GM12878 (cell line): ENCODE measurements around the gene PNPLA8. TPM values are rescaled to one million over a fixed set of nuclear protein-coding genes. Genes with fewer than 3 reads are reported as not detected.
A peak's percentile ranks its signal among the peaks of the same experiment; 100 is the strongest.

Source experiments
- ATAC-seq: fragments of 200-7000 bp; cut with Tn5 transposase; 3 replicates; pipeline ENCODE4 v1.9.1; 2020; ENCODE audit warnings: mild to moderate bottlenecking, moderate library complexity
- BruUV-seq: library from RNA; stranded (reverse); fragments of 400-500 nt; replicated peaks from 2 replicates; lab custom pipeline; 2021; lab: Mats Ljungman, UMichigan
- CTCF ChIA-PET: fragments of 300-600 bp; sonication (Branson Sonifier 250); formaldehyde crosslinking; extraction: SDS; loops from one replicate; lab custom pipeline; 2021; ENCODE audit warnings: inconsistent platforms; lab: Yijun Ruan, JAX
- POLR2A ChIA-PET: fragments of 350-600 bp; formaldehyde crosslinking; extraction: SDS; loops from one replicate; lab custom pipeline; 2021; ENCODE audit warnings: inconsistent platforms; lab: Charles Lee
- RAD21 ChIA-PET: fragments of 300-600 bp; sonication (Branson Sonifier 250); formaldehyde crosslinking; loops from one replicate; lab custom pipeline; 2023; ENCODE audit warnings: antibody characterized with exemption; ENCODE audit not compliant: unreplicated experiment; lab: Charles Lee
- SMC1A ChIA-PET: fragments of 300-600 bp; sonication (Branson Sonifier 250); formaldehyde crosslinking; loops from one replicate; lab custom pipeline; 2023; ENCODE audit not compliant: unreplicated experiment, uncharacterized antibody; lab: Charles Lee
- DNase-seq: peaks from one replicate; pipeline ENCODE4 v3.0.0-alpha.2; 2011; ENCODE audit warnings: low read depth, low spot score
- FAIRE-seq: peaks from 3 replicates; lab custom pipeline; 2011; peaks lifted over from hg19 to GRCh38; lab: Jason Lieb, UNC
- H2AFZ ChIP-seq: 2 replicates; pipeline ENCODE4 v1.6.0; 2011; ENCODE audit warnings: low read depth, low read length, control low read depth; ENCODE audit not compliant: control insufficient read depth
- H3K27ac ChIP-seq: 2 replicates; pipeline ENCODE4 v1.5.1; 2011; ENCODE audit warnings: control low read depth; ENCODE audit not compliant: control insufficient read depth, insufficient read depth
- H3K27me3 ChIP-seq, 2 experiments: replicated peaks in 1 of 2; 2 replicates each; pipeline versions ENCODE4 v1.6.0 to v1.6.1; 2011; ENCODE audit warnings: low read length in 1 of 2; ENCODE audit not compliant: control insufficient read depth in 2 of 2, insufficient read depth in 2 of 2
- H3K36me3 ChIP-seq, 2 experiments: 2 replicates each; pipeline ENCODE4 v1.5.1; 2011; ENCODE audit warnings: low read length in 1 of 2; ENCODE audit not compliant: control insufficient read depth in 2 of 2, insufficient read depth in 2 of 2
- H3K4me1 ChIP-seq: 2 replicates; pipeline ENCODE4 v1.6.1; 2011; ENCODE audit warnings: mild to moderate bottlenecking, low read length, moderate library complexity, mixed read lengths; ENCODE audit not compliant: control insufficient read depth, insufficient read depth
- H3K4me2 ChIP-seq: 2 replicates; pipeline ENCODE4 v1.6.0; 2011; ENCODE audit warnings: control low read depth; ENCODE audit not compliant: control insufficient read depth, insufficient read depth
- H3K4me3 ChIP-seq: fragments of 200-600 bp; sonication (generic); 2 replicates; pipeline ENCODE4 v1.5.1; 2016
- H3K79me2 ChIP-seq: 2 replicates; pipeline ENCODE4 v1.6.0; 2011; ENCODE audit warnings: low read length; ENCODE audit not compliant: control insufficient read depth, insufficient read depth
- H3K9ac ChIP-seq: 2 replicates; pipeline ENCODE4 v1.8.0; 2011; ENCODE audit warnings: low read length, control low read depth, mixed read lengths; ENCODE audit not compliant: control insufficient read depth, insufficient read depth
- H3K9me3 ChIP-seq: replicated peaks from 3 replicates; pipeline ENCODE4 v1.5.1; 2011; ENCODE audit warnings: mild to moderate bottlenecking, low read length; ENCODE audit not compliant: control insufficient read depth, insufficient read depth
- H4K20me1 ChIP-seq: 2 replicates; pipeline ENCODE4 v1.6.0; 2011; ENCODE audit not compliant: control insufficient read depth, insufficient read depth
- BHLHE40 ChIP-seq, 2 experiments: fragments of 450-650 bp in 1 of 2; IDR thresholded peaks; 2 replicates each; pipeline ENCODE4 v1.6.1; 2011 to 2017; ENCODE audit warnings: low read depth in 2 of 2, borderline replicate concordance in 1 of 2, improper control_type of control experiment in 1 of 2, low read length in 1 of 2, mild to moderate bottlenecking in 1 of 2
- CHD1 ChIP-seq: IDR thresholded peaks from 2 replicates; pipeline ENCODE4 v1.6.1; 2012; ENCODE audit warnings: low read depth, low read length, improper control_type of control experiment
- CHD4 ChIP-seq: fragments of 200-600 bp; sonication (generic); IDR thresholded peaks from 2 replicates; pipeline ENCODE4 v1.6.1; 2016; ENCODE audit warnings: mild to moderate bottlenecking
- EGR1 ChIP-seq, 2 experiments: IDR thresholded peaks; 1 replicate in 1 of 2; 2 replicates in 1 of 2; pipeline ENCODE4 v1.6.1; 2011 to 2012; ENCODE audit warnings: low read depth in 2 of 2, low read length in 2 of 2, borderline replicate concordance in 1 of 2, mild to moderate bottlenecking in 1 of 2, moderate library complexity in 1 of 2
- FOXK2 ChIP-seq: fragments of 450-650 bp; IDR thresholded peaks from 2 replicates; pipeline ENCODE4 v1.6.1; 2017; ENCODE audit warnings: mild to moderate bottlenecking, moderate library complexity
- HDAC6 ChIP-seq: fragments of 200-600 bp; sonication (generic); IDR thresholded peaks from one replicate; pipeline ENCODE4 v1.8.0; 2017; ENCODE audit warnings: antibody characterized with exemption; ENCODE audit not compliant: unreplicated experiment
- IRF3 ChIP-seq: fragments of 450-650 bp; IDR thresholded peaks from 2 replicates; pipeline ENCODE4 v1.6.1; 2014; ENCODE audit warnings: mild to moderate bottlenecking
- KLF5 ChIP-seq: fragments of 450-650 bp; IDR thresholded peaks from 2 replicates; pipeline ENCODE4 v1.6.1; 2014; ENCODE audit warnings: mild to moderate bottlenecking; ENCODE audit not compliant: partially characterized antibody
- MEF2A ChIP-seq: IDR thresholded peaks from 2 replicates; pipeline ENCODE4 v1.6.1; 2011; ENCODE audit warnings: low read depth, mild to moderate bottlenecking, low read length, moderate library complexity; ENCODE audit not compliant: insufficient read depth
- NFYB ChIP-seq: IDR thresholded peaks from 2 replicates; pipeline ENCODE4 v1.6.1; 2011; ENCODE audit warnings: low read depth, mild to moderate bottlenecking, low read length, improper control_type of control experiment, moderate library complexity; ENCODE audit not compliant: insufficient read depth
- RELB ChIP-seq: fragments of 450-650 bp; IDR thresholded peaks from 2 replicates; pipeline ENCODE4 v1.6.1; 2017; ENCODE audit warnings: low read depth, mild to moderate bottlenecking, moderate library complexity
- SMARCA5 ChIP-seq: fragments of 450-650 bp; IDR thresholded peaks from 2 replicates; pipeline ENCODE4 v1.6.1; 2017; ENCODE audit warnings: mild to moderate bottlenecking
- SUZ12 ChIP-seq: fragments of 200-600 bp; sonication (generic); IDR thresholded peaks from one replicate; pipeline ENCODE4 v1.6.1; 2018; ENCODE audit warnings: antibody characterized with exemption, mild to moderate bottlenecking; ENCODE audit not compliant: unreplicated experiment
- USF2 ChIP-seq: IDR thresholded peaks from 2 replicates; pipeline ENCODE4 v1.6.1; 2011; ENCODE audit warnings: low read depth, low read length, improper control_type of control experiment, borderline replicate concordance
- YBX1 ChIP-seq: fragments of 450-650 bp; IDR thresholded peaks from 2 replicates; pipeline ENCODE4 v1.6.1; 2016; ENCODE audit warnings: antibody characterized with exemption
- WGBS: methylation state at CpG from one replicate; pipeline ENCODE4 v1.1.6; 2016; ENCODE audit warnings: low lambda C conversion rate; ENCODE audit not compliant: insufficient replicate concordance, insufficient coverage; ENCODE audit errors: missing lambda C conversion rate; 5-methylcytosine and 5-hydroxymethylcytosine counted together
- in situ Hi-C: fragments of 300-500 bp; cut with MboI; formaldehyde crosslinking; loops from 9 replicates; pipeline ENCODE4 v1.14.3; 2018; ENCODE audit warnings: mixed read lengths
- intact Hi-C: fragments of 100-400 bp; cut with micrococcal nuclease; formaldehyde crosslinking; loops from one replicate; pipeline ENCODE4 v1.14.2; 2022; ENCODE audit not compliant: unreplicated experiment
- polyA plus RNA-seq, 11 experiments: library from polyadenylated mRNA; depleted of rRNA in 4 of 11; unstranded in 6 of 11; stranded (reverse) in 5 of 11; fragments of >200 nt; fragmentation: Nextera tagmentation in 4 of 11; fragmentation: Illumina TruSeq in 1 of 11; extraction: Ambion mirVana in 4 of 11; extraction: Trizol in 1 of 11; gene quantifications; 1 replicate in 1 of 11; 2 replicates in 10 of 11; pipeline versions ENCODE4 v1.2.1 to v1.2.3, GENCODE V29; 2011 to 2016; ENCODE audit warnings: inconsistent platforms in 2 of 11, missing spikeins in 2 of 11, low read depth in 1 of 11
- total RNA-seq, 4 experiments: library from RNA; depleted of rRNA in 3 of 4; stranded (reverse); fragments of >200 nt in 3 of 4; fragmentation: Illumina TruSeq in 1 of 4; extraction: Trizol in 1 of 4; gene quantifications; 2 replicates each; pipeline versions ENCODE4 v1.2.1 to v1.2.3, GENCODE V29; 2013 to 2021

The PNPLA8 gene
- total and polyA plus RNA-seq, 10 of the 15 experiments (the other 5 are each of a cell fraction or from before 2014, with no cell fraction given) = 8.0 to 16.3 (median 12.2) TPM

GRCh38 chr7:108456845-108457540 is 68.9 kb downstream of the PNPLA8 start (continued):
- no peak for TF ChIP-seq USF2
- no peak for TF ChIP-seq CHD4
- TF ChIP-seq CHD1 = no peak
- no peak for TF ChIP-seq SMARCA5
- no peak for TF ChIP-seq KLF5
- no peak for TF ChIP-seq NFYB

- POLR2A ChIA-PET = no interaction called here
- H3K36me3 ChIP-seq = no peaks in the 10 kb centered on the region
- H4K20me1 ChIP-seq = no peaks in the 10 kb centered on the region; the same call in 1 of the 2 replicates
- CTCF ChIA-PET = interaction anchor here (0.9 to 4.5 kb wide), 3 partner anchors 30 to 72 kb away, joined by 3 to 28 read pairs (median 4); no protein-coding TSS in a partner anchor
- peaks cover 13 to 20% of the 10 kb centered on the region in 2 experiments for H3K27me3 ChIP-seq
- FAIRE-seq (no peak), DNase-seq (no peak), ATAC-seq (peak; percentile 55)
- H3K27ac ChIP-seq = no peak within 1 kb of the TSS
- H3K9me3 ChIP-seq = no peaks in the 10 kb centered on the region
- RAD21 ChIA-PET = interaction anchor here (0.7 to 1.9 kb wide), 3 partner anchors 273 to 276 kb away, joined by 3 to 5 read pairs (median 3); no protein-coding TSS in a partner anchor
- intact Hi-C loops = loop anchor here (1.0 kb wide), 1 partner anchor 276 kb away; no protein-coding TSS in a partner anchor
- H3K9ac ChIP-seq = no peak within 1 kb of the TSS
- peak within 1 kb of the TSS; percentile 58 for H3K4me2 ChIP-seq
- H3K4me3 ChIP-seq = peak within 1 kb of the TSS; percentile 47; the same call in 1 of the 2 replicates
- peak within 1 kb of the TSS; percentile 17; the same call in 1 of the 2 replicates for H2AFZ ChIP-seq
- SMC1A ChIA-PET = interaction anchor here (0.6 to 0.9 kb wide), 3 partner anchors 14 to 187 kb away, joined by 3 read pairs; no protein-coding TSS in a partner anchor
- H3K4me1 ChIP-seq = no peaks in the 10 kb centered on the region
- BruUV-seq = no TSS peak
- no peaks in the 10 kb centered on the region for H3K79me2 ChIP-seq
- under 1% methylated on average over 53 of the region's 81 CpGs for WGBS
- TF ChIP-seq IRF3 (no peak), FOXK2 (no peak), MEF2A (no peak), YBX1 (no peak), SUZ12 (peak; percentile 93), RELB (no peak), BHLHE40 (IDR thresholded peaks at IDR 0.05; ENCODE audit: borderline replicate concordance in 1 of 2, low read depth in 2 of 2, low read length in 1 of 2) (no peak), EGR1 (IDR thresholded peaks at IDR 0.05; ENCODE audit: borderline replicate concordance in 1 of 2, low read depth in 2 of 2, low read length in 2 of 2) (peak in 1 of 2 experiments; percentile 28; a peak in 1 of 3 replicates), SMARCA5 (no peak), HDAC6 (peak; percentile 84)
- TF ChIP-seq, all 136 proteins: peak for 3
- in situ Hi-C loops = loop anchor here (5.0 kb wide), 1 partner anchor 274 kb away; no protein-coding TSS in a partner anchor
Measured at GRCh38 chr7:108455998-108456677, 69.8 kb downstream of the PNPLA8 start, which contains the start of gene NRCAM. NRCAM (minus strand) TSS chr7:108456436; CDS start chr7:108240064, 216,372 bp downstream.
